ENCODE results near the gene C1D.
"Not testable (repeated sequence)": the region's sequence is repeated elsewhere in the genome, so short reads cannot be mapped to it uniquely, and the experiment has no call there.

The C1D gene

GRCh38 chr2:67999332-67999731 is 63.5 kb downstream of the C1D start:
- DNase-seq (ENCODE audit: low spot score), result no peak

- no peak for DNase-seq (ENCODE audit: low spot score)
Measured at GRCh38 chr2:67997903-67998302, 64.9 kb downstream of the C1D start.

GRCh38 chr2:67997528-67997900 is 65.3 kb downstream of the C1D start:
- DNase-seq (ENCODE audit: low spot score), result no peak

GRCh38 chr2:67996772-67997527 is 65.9 kb downstream of the C1D start:
- no peak for DNase-seq (ENCODE audit: low spot score)

- DNase-seq (ENCODE audit: low spot score), result no peak
Measured at GRCh38 chr2:67994716-67995115, 68.1 kb downstream of the C1D start.

GRCh38 chr2:67994069-67994468 is 68.7 kb downstream of the C1D start:
- DNase-seq (ENCODE audit: low spot score), result not testable (repeated sequence)

GRCh38 chr2:67993329-67993728 is 69.5 kb downstream of the C1D start:
- DNase-seq (ENCODE audit: low spot score), result no peak

GRCh38 chr2:67991456-67991855 is 71.3 kb downstream of the C1D start:
- no peak for DNase-seq (ENCODE audit: low spot score)

Measured in LoVo (cell line).